A673 (cell line): ENCODE measurements around the gene COL13A1. TPM values are rescaled to one million over a fixed set of nuclear protein-coding genes. Genes with fewer than 3 reads are reported as not detected.

Experiments
- BruUV-seq: library from RNA; stranded (reverse); fragments of 400-500 nt; replicated peaks from 2 replicates; lab custom pipeline; 2021; lab: Mats Ljungman, UMichigan
- CTCF ChIA-PET: fragments of 300-600 bp; sonication (Branson Sonifier 250); formaldehyde crosslinking; loops from one replicate; lab custom pipeline; 2022; ENCODE audit warnings: antibody characterized with exemption; lab: Charles Lee
- POLR2A ChIA-PET: fragments of 300-600 bp; sonication (Branson Sonifier 250); formaldehyde crosslinking; loops from one replicate; lab custom pipeline; 2022; ENCODE audit warnings: antibody characterized with exemption; ENCODE audit not compliant: low non-redundant PET; lab: Charles Lee
- DNase-seq: peaks from one replicate; pipeline ENCODE4 v3.0.0-alpha.2; 2015; ENCODE audit warnings: low spot score
- H3K27ac ChIP-seq: fragments of 200-600 bp; sonication (generic); 2 replicates; pipeline ENCODE4 v1.5.1; 2016; ENCODE audit warnings: mixed run types, low read depth, mild to moderate bottlenecking, mixed read lengths, antibody characterized with exemption, low read length; ENCODE audit not compliant: poor library complexity, severe bottlenecking
- H3K27me3 ChIP-seq: fragments of 200-600 bp; sonication (generic); replicated peaks from 2 replicates; pipeline ENCODE4 v1.6.1; 2017; ENCODE audit warnings: mixed run types, low read depth, mild to moderate bottlenecking, mixed read lengths, antibody characterized with exemption, low read length; ENCODE audit not compliant: insufficient read depth, poor library complexity
- H3K36me3 ChIP-seq: fragments of 200-600 bp; sonication (generic); 2 replicates; pipeline ENCODE4 v1.6.1; 2016; ENCODE audit warnings: mixed run types, mild to moderate bottlenecking, mixed read lengths, antibody characterized with exemption, low read length; ENCODE audit not compliant: insufficient read depth, poor library complexity, severe bottlenecking
- H3K4me1 ChIP-seq: fragments of 200-600 bp; sonication (generic); 2 replicates; pipeline ENCODE4 v1.6.1; 2017; ENCODE audit warnings: mixed run types, mild to moderate bottlenecking, mixed read lengths, antibody characterized with exemption, low read length; ENCODE audit not compliant: insufficient read depth, poor library complexity, severe bottlenecking
- H3K4me3 ChIP-seq: fragments of 200-600 bp; sonication (generic); 2 replicates; pipeline ENCODE4 v1.5.1; 2016; ENCODE audit warnings: low read depth, mixed run types, mild to moderate bottlenecking, mixed read lengths, low read length; ENCODE audit not compliant: poor library complexity, severe bottlenecking
- H3K9me3 ChIP-seq: fragments of 200-600 bp; sonication (generic); 2 replicates; pipeline ENCODE4 v1.6.1; 2016; ENCODE audit warnings: mixed run types, low read depth, mild to moderate bottlenecking, mixed read lengths, antibody characterized with exemption, low read length; ENCODE audit not compliant: poor library complexity, severe bottlenecking
- EZH2 ChIP-seq: fragments of 200-600 bp; sonication (generic); IDR thresholded peaks from 2 replicates; pipeline ENCODE4 v1.6.1; 2017; ENCODE audit warnings: borderline replicate concordance, low read depth, mild to moderate bottlenecking, mixed read lengths, antibody characterized with exemption, low read length; ENCODE audit not compliant: poor library complexity, severe bottlenecking
- intact Hi-C: fragments of 100-400 bp; cut with micrococcal nuclease; formaldehyde crosslinking; loops from one replicate; pipeline ENCODE4 v1.10.0; 2022; ENCODE audit not compliant: unreplicated experiment
- total RNA-seq: library from RNA; stranded (reverse); gene quantifications from 2 replicates; pipeline ENCODE4 v1.2.3, GENCODE V29; 2021
- TF ChIP-seq, protein P1 (sequence below): fragments of 300-800, 200-600 bp; sonication (generic); conservative IDR thresholded peaks from 2 replicates; pipeline ENCODE4 v1.5.1; 2017; ENCODE audit warnings: low read depth, mild to moderate bottlenecking, antibody characterized with exemption, low read length, moderate library complexity, mixed read lengths

The COL13A1 gene
- total RNA-seq, 1 experiment from 2014 or later, result 2.0 TPM

DNA sequence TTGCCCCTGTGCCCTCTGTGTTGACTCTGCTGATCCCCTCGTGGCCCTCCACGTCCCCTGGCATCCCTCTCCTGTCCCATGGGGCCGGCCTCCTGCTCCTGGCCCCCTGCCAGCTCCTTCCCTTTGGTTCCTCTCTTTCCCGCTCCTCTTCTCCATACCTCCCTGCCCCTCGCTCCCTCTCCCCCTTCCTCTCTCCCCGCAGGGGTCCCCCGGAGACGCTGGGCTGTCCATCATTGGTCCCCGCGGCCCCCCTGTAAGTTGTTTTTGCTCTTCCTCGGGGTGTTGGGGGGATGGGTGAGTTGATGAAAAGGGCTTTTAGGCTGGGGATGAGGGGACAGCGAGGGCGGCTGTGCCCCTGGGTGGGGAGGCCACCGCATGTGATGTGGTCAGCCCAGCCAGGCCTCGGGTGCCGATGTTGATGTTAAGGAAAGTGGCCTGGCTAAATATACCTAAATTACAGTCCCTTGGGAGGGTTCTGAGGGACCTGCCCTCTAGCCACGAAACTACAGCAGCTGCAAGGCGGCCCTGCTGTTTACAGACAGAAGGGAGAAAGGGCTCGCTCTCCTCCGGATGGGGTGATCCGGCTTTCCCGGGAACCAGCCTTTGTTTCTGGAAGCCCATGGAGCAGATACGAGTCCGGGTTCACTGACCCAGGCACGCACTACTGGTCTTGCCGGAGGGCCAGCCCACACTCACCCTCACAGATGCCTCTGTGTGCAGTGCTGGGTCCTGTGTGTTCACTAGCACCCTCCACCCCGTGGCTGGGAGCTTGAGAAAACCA lies 78.8 kb downstream of the COL13A1 start:
- no TSS peak for BruUV-seq
- intact Hi-C loops, result no loop called here
- H3K36me3 ChIP-seq, result no peaks in the 10 kb centered on the region
- no peaks in the 10 kb centered on the region for H3K4me1 ChIP-seq
- H3K27me3 ChIP-seq, result no peaks in the 10 kb centered on the region
- CTCF ChIA-PET, result no interaction called here
- H3K4me3 ChIP-seq, result no peak overlapping the region
- no peak overlapping the region for H3K27ac ChIP-seq
- DNase-seq, result no peak
- no peak for TF ChIP-seq EZH2
- POLR2A ChIA-PET, result no interaction called here
- no peaks in the 10 kb centered on the region for H3K9me3 ChIP-seq

DNA sequence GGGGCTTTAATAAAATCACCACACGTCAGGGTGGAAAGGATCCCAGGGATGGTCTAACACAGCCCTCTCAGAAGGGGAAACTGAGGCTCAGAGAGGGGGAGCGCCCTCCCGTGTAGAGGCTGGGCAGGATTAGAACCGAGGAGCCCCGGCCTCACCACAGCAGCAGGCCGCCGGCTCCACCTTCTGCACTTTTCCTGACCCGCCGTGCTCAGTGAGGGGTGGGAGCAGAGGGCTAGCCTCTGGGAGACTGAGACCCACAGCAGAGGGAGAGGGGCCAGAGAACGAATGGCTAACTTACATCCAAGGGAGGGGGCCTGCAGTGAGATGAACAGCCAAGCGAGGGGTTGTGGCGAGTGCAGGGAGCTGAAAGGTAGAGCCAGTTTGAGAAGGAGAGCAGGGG lies 79.5 kb downstream of the COL13A1 start:
- DNase-seq, result no peak
- no peaks in the 10 kb centered on the region for H3K9me3 ChIP-seq
- TF ChIP-seq, protein P1, sequence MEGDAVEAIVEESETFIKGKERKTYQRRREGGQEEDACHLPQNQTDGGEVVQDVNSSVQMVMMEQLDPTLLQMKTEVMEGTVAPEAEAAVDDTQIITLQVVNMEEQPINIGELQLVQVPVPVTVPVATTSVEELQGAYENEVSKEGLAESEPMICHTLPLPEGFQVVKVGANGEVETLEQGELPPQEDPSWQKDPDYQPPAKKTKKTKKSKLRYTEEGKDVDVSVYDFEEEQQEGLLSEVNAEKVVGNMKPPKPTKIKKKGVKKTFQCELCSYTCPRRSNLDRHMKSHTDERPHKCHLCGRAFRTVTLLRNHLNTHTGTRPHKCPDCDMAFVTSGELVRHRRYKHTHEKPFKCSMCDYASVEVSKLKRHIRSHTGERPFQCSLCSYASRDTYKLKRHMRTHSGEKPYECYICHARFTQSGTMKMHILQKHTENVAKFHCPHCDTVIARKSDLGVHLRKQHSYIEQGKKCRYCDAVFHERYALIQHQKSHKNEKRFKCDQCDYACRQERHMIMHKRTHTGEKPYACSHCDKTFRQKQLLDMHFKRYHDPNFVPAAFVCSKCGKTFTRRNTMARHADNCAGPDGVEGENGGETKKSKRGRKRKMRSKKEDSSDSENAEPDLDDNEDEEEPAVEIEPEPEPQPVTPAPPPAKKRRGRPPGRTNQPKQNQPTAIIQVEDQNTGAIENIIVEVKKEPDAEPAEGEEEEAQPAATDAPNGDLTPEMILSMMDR, result no peak
- TF ChIP-seq EZH2, result no peak
- ChIA-PET POLR2A (no interaction called here), CTCF (no interaction called here)
- no peaks in the 10 kb centered on the region for H3K36me3 ChIP-seq
- H3K27ac ChIP-seq, result no peak overlapping the region
- no TSS peak for BruUV-seq
- no peaks in the 10 kb centered on the region for H3K4me1 ChIP-seq
- intact Hi-C loops, result no loop called here
- H3K4me3 ChIP-seq, result no peak overlapping the region
- no peaks in the 10 kb centered on the region for H3K27me3 ChIP-seq

DNA sequence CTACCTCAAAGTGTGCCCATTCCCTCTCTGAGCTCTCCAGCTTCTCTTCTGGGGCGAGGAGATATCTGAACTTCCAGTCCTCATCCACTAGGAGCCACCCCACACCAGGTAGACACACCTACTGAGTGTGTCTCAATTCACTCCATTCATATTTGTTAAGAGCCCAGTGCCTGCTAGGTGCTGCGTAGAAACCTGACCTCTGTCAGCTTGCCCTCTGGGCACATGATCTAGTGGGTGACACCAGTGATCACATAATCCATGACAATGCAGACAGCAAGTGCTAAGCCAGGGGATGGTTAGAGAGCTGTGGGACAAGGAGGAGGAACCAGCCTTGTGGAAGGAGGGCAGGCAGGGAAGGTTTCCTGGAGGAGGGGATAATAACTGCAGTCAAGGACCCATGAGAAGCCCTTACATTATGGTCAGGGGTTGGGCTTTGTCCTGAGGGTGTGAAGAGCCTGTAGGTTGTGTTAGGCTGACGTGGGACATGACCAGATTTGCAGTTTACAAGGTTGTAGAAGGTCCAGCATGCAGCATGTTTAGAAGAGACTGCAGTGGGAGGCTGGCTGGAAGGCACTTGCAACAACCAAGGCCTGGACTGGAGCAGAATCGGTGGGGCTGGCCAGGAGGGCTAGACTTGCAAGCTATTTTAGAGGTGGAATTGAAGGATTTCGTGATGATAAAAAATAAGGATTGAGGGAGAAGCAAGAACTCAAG lies 81.8 kb downstream of the COL13A1 start:
- no peaks in the 10 kb centered on the region for H3K27me3 ChIP-seq
- intact Hi-C loops, result no loop called here
- no peaks in the 10 kb centered on the region for H3K9me3 ChIP-seq
- H3K4me3 ChIP-seq, result no peak overlapping the region
- H3K27ac ChIP-seq, result no peak overlapping the region
- H3K36me3 ChIP-seq, result no peaks in the 10 kb centered on the region
- no peak for TF ChIP-seq EZH2
- TF ChIP-seq, protein P1, result peak; percentile 30; the same call in 1 of the 2 replicates
- BruUV-seq, result no TSS peak
- no peak for DNase-seq
- no peaks in the 10 kb centered on the region for H3K4me1 ChIP-seq
- ChIA-PET CTCF (interaction anchor here (0.5 to 1.3 kb wide), 2 partner anchors 31 to 645 kb away, joined by 3 to 8 read pairs; no protein-coding TSS in a partner anchor), POLR2A (no interaction called here)
